Activated CD8-positive, alpha-beta memory T cell treated with anti-CD3 and anti-CD28 coated beads, Interleukin-2, amount 50 U/mL, for 48 hours (primary cell): Measurements from ENCODE around the gene TBC1D16.

ENCODE experiments used
- DNase-seq: peaks from one replicate; pipeline ENCODE4 v3.0.0-alpha.2; 2020

Gene TBC1D16

DNA sequence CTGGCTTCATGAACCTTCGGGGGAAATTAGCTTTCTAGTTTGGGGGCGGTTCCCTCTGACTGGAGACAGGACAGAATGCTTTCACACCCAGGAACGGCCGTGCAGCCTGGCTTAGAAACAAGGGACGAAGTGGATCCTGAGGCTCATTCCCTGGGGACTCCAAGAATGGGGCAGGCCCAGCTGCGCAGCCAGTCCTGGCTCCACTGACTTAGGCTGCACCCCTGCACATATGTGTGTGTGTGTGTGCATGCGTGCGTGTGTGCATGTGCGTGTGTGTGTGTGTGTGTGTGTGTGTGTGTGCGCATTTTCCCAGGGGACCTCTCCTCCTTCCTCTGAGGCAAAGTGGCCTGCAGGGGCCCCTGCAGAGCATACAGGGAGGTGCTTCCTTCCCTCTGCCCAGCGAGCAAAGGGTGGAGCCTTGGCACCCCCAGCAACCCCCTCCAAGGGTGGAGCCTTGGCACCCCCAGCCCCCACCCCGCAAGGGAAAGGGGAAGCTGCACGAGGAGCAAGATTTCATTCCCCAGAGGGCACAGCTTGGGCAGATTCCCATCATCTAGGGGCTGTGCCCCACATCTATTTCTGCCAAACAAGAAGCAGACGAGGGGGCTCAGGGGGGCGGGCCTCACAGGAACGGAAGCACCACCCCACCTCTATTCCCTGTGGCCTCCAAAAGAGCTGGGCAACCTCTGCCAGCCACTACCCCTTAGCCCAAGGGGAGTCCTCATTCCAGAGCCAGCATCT lies 98.9 kb downstream of the TBC1D16 start:
- no peak for DNase-seq

DNA sequence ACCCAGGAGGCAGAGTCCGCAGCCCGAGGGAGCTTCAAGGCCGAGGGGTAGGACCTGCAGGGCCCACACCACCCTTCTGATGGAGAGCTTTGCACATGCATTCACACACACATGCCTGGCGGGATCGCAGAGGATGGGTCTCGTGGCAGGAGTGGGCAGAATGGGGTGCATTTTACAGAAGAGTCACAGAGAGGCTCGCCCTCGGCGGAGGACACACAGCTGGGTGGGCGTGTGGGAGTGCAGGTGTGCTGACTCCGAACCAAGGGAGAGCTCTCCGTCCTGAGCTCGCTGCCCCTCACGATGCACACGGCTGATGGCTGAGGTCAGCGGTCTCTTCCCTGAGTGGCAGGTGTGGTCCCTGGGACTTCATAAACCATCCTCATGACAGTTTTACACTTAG lies 99.6 kb downstream of the TBC1D16 start:
- DNase-seq = no peak

DNA sequence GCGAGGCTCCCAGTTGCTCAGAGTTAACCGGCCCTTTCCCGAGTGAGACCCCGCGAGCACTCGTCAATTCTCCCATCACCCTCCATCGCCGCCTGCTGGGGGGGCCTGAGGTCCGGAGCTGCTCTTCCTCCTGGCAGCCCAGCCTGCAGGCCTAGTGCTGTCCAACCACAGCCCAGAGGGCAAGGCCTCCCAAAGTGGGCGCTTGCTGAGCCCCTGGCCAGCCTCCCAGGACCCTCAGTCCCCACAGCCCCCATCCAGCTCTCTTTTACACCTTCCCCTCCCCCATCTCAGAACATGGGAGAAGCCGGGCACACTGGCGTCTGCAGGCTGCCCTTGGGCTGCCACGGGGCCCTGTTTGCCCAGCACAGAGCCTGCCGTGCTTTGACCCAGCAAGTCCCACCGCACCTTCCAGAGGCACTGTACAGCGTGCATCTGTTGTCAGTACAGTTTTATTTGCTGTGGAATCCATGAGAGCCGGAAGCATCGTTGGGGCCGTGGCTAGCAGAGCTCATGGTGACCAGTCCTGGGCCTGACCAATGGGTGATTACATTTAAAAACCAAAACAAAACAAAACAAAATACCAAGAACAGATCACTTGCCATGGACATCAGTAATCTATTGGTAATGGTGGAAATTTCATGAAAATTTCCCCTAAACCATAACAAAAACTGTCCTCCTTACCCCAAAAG lies 100.3 kb downstream of the TBC1D16 start:
- DNase-seq = no peak

DNA sequence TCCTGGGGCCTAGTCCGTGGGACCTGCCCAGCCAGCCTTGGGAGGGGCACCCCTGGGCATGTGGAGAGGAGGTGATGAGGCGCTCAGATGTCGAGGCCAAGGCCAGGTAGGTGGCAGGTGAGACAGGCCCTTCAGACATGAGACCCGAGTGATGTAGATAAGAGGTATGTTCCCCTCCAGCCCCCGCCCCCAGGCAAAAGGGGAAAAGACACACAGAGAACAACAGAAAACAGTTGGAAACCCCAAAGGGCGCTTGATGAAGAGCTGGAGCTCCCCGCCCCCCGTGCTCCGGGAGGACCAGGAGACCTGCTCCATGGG lies 101.1 kb downstream of the TBC1D16 start:
- no peak for DNase-seq

DNA sequence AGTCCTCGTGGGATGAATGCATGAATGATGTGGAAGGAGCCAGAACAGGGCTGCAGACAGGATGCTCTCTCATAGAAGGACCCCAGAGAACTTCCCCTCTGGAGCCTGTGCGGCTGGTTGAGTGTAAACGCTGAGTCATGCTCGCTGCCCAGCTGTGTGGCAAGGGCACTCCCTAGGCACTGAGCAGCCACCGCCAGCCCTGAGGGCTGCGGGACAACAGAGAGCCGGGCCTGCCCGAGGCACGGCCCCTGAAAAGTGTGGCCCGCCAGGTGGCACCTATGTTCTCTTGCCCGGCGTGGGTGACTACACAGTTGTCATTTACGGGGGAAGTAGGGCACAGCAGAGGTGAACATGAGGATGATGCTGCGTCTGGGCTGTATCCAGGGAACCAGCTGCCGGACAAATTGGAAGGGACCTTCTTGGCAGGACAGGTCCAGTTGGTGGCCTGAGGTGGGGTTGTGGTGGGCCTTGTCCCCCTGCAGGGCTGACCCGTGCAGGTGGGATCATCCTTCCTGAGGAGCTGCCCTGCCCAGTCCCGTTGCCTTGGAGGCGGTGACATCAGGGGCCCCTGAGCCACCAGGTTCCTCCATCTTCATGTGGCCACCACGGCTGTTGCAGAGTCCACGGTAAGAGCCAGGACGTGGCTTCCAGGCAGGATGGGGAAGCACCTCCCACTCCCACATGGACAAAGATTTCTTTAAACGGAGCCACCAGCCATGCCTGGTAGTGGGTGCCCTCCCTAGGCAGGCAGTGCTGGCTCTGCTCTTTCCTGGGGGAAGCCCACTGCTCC lies 101.6 kb downstream of the TBC1D16 start:
- DNase-seq = no peak

DNA sequence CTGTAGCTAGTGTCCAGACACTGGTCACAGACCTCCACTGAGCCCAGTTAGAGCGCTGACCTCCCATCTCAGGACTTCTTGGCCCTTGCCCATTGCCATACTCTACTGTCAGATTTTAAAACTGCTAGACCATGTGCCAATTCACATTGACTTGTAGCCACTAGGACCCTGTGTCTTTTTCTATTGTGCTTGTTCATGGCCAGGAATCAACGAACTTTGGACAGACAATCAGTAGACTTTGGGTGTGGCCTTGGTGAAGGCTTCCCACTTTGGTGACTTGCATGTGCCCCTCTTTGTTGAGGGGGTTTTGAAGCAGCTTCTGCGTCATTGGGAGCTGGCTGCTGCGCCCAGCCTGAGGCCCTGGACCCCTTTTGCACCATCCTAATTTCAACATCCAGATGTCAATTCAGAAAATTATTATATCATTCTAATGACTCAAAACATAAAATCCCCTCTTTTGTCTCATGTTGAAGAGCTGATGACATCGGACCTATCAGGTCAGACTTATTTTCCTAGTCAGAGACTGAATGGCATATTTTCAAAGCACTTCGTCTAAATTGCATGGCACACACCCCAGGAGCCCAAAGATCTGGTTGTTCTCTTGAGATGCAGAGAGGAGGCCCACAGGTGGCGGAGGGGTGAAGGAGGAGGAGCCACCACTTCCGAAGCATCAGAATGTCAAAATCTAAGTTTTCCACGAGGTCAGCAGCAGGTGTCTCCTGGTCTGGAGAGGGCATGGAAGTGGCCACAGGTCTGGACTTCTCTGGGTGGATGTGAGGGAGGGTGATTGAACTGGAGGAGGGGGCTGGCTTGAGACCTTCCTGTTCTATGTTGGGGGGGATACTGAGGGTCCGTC lies 103.0 kb downstream of the TBC1D16 start:
- DNase-seq = no peak

DNA sequence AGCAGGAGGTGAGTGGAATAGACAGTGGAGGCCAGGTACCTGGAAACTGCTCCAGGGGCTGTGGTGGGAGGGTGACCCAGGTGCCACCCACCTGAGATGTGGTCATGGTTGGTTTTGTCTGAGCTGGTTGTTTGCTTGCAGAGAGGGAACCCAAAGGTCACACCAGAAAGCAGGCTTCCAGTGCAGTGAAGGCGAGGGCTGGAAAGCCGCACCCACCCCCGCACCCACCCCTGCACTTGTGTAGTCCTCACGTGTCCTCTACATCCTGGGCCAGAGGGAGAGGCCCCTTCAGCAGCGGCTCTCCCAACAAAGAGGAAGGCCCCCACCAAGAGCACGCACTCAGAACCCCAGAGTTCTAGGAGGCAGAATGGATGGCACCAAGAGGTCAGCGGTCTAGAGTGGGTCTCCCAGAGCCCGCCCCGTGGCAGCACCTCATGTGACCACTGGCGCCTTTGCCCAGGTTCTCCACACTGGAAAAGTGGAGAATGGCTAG lies 103.8 kb downstream of the TBC1D16 start:
- no peak for DNase-seq

DNA sequence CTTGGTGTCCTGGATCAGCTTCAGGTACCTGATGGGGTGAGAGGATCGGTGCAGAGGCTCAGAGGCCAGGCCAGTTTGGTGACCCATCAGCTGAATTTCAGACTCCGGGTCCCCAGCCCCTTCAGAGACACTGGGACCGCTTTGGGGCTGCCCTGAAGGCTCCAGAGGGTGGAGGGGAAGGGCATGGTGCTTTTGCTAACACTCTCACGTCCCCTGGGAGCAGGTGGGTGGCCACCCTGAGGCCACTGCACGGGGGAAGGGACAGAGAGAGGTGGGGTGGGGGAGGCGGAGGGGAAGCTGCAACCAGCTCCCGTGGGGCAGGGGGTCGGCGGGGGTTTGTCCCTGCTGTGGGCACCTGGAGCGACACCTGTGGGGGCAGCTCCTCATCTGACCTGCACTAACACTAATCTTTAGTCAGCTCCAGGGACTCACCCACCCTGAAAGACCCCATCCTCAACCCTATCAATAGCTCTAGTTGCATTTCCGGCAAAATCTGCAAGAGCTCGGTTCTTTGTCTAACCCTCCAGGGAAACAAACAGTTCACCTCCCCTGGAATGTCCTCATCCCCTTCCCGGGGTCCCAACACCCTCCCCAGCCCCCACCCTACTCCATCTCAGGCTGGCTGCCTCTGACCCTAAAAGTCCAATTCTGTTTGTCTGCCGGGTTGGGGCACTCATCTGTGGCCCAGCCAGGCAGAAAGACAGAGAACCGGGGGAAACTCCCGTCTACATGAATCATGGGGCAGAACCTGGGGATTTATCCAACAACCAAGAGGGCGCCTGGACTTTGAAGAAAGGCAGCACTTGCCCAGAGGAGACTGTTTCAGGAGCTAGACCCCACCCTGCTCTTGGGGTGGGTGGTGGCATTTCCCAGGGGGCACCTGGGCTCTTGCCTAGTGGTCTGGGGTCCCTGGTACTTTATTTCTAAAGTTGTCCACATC lies 104.5 kb downstream of the TBC1D16 start:
- no peak for DNase-seq

DNA sequence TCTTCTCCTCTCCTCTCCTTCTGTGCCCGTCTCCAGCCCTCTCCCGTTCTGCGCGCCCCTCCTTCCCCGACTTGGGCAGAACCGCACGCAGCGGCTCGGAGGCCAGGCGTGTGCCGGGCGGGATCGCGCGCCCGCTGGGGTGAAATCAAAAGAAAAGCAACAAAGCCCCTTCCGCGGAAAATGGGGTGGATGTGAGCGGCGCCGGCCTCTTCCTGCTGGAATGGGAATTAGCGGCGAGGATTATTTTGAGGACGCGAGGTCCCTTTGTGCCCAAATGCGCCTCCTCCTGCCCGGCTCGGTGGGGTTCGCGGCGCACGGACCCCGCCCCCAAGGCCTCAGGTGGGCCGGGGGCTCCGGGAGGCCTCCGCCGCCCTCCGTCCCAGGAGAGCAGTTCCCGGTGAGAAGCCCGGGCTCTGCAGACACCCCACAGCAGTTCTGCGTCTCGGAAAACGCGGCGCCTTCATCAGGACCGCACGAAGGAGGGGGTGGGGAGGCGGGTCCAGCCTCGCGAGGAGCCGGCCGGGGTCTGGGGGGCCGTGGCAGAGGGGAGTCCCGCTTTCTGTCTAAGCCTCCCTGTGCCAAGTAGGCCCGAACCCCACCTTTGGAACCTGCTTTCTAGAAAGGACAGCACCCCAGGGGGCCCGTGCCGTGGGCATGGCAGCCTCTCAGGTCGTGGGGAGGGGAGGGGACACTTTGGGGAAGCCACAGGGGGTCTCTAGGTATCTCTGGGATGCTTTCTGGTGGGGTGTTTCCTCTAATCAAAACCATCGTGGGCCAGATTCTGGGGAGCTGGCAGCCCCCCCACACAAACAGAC lies 105.4 kb downstream of the TBC1D16 start:
- no peak for DNase-seq

DNA sequence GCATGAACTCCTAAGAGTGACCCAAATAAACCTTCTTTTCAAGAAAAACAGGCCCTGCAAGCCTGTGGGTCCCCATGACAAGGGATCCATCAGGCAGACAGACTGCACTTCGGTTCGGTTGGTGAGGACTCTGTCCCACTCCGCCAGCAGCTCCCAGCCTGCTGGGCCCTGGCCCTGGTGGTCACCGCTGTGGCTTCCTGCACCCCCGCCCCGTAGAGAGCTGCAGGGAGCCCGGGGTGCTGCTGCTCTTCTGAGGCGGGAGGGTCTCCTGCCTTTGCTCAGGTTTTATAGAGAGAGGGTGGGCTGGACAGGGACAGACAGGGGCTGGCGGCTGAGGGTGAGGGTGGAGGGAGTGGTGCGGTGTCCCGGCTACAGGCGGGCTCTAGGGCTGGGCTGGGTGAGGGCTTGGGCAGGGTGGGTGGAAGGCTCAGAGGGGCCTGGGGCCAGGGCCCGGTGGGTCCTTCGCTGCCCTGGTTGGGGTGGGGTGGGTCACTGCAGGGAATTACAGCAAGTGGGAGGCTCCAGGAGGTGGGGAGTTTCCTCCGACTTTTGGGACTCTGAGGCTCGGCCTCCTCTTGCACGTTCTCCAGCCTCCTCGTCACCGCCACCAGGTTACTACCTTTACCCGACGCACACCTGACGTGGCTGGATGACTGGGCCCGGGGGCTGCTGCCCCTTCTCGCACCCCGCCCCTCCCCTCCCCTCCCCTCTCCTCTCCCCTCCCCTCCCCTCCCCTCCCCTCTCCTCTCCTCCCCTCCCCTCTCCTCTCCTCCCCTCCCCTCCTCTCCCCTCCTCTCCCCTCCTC lies 106.2 kb downstream of the TBC1D16 start:
- no peak for DNase-seq

DNA sequence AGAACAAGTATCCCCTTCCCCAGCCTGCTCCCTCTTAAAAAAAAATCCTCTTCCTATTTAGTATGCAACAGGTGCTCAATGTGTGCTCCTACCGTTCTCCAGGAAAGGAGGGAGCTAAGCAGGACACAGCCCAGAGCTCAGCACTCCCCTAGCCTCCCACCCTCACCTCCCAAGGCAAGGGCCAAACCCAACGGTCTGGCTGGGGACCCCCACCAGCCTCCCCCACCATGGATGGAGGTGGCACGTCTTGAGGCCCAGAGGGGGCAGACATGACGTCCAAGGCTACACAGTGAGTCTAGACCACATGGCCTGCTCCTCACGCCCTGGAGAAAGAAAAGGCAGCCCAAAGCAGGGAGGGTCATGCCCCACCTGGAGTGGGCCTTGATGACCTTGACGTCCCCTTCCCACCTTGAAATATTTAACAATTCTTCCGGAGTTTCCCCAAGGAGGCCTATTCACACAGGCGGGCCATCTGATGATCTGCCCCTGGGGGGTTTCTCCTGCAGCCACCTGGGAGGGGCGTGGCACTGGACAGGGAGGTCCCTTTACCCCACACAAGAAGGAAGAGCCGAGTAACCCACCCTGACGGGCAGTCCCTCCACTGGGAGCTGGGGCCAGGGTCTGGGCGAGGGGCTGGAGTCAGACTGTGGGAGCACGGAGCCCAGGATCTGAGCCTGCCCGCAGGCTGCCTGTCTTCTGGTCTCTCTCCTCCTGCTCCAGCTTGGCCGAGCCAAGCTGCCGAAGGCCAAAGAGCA lies 107.0 kb downstream of the TBC1D16 start:
- DNase-seq = no peak

DNA sequence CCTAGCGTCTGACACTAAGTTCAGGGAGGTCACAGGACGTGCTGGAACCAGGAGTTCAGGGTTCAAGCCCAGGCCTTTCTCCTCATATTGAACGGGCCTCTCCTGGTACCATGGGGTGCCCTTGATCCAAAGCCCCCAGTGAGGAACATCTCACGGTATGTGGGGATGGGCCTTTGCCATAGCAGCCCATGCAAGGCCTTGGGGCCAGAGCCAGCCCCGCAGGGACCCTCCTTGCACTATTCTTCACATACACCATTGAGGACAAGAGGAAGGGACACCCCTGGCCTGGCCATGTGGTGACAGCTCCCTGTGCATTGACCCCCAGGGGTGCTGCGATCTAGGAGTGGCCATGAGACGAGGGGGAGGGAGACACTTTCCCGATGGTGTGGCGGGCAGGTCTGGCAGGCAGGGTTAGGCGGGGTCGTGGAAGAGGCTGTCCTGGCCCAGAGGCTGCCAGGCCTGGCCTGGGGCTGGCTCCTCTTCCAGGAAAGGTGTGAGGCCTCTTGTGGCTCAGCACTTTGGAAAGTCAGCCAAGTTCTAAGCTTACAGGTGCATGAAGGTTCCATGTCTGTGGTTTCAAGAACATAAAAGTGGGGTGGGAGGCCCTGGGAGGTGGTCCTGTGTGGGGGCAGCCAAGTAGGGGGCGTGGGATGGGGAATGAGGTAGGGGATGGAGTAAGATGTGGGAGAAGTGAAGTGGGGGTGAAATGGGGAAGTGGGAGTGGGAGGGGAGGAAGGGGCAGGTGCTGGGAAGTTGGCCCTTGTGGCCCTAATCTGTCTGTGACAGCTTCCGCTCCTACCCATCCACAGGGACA lies 107.8 kb downstream of the TBC1D16 start:
- DNase-seq = no peak

DNA sequence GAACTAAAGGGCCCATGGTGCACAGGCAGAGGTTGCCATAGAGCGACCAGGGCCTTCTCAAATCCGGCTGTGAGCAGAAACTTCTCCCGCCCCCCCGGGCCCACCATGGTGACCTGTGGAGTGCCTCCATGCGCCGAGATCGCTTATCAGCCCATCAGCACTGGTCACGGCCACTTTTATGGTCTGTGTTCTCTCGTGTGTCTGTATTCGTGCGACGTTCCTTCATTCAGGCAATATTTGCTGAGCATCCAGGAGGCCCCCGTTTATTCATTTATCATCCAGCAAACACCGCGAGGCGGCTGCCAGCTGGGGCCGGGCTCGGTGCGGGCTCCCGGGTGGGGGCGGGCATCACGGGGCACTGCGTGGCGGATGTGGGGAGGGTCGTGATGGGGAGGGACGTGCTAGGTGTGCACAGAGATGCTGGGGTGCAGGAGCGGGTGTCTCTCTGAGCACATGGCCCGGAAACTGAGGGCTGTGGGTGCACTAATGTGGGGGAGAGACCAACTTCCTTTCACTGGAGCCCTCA lies 108.5 kb downstream of the TBC1D16 start:
- no peak for DNase-seq

DNA sequence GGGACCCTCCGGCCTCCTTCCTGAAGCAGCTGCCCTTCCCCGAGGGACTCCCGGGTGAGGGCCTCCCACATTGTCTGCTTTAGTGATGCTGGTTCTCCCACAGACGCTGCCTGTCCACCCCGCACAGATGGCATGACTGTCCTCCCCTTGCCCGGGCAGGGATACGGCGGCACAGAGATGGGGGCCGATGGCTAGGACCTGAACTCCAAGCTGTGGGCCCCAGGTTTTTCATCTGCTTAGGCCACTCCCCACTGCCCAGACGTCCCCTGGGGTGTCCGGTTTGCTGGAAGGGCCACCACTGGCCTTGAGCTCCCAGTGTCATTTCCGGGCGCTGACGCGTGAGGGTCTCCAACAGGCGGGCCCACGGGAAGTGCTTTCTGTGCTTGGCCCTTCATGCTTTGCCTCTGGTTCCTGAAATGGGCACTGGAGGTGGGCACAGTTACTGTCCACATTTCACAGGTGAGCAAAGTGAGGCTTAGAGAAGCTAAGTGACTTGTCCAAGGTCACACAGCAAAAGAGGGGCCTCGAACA lies 109.0 kb downstream of the TBC1D16 start:
- no peak for DNase-seq

DNA sequence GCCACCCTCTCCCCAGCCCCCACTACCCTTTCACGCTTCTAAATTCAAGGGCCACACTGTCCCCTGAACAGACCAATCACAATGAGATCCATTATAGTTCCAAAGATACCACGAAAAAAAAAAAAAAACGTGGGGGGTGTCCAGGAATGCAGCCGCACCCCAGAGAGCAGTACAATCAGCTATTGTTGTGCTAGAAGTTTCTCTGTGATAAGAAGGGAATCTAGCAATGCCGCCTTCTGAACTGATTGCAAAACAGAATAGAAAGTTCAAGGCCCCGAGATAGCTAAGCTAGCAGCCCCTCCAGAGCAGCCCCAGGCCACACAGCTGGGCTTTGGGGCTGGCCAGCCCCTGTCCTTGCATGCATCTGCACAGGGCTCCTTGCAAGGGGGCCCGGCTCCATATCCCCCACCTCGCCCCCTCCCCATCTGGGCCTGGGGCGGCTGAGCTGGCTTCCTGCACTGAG lies 109.5 kb downstream of the TBC1D16 start:
- no peak for DNase-seq

DNA sequence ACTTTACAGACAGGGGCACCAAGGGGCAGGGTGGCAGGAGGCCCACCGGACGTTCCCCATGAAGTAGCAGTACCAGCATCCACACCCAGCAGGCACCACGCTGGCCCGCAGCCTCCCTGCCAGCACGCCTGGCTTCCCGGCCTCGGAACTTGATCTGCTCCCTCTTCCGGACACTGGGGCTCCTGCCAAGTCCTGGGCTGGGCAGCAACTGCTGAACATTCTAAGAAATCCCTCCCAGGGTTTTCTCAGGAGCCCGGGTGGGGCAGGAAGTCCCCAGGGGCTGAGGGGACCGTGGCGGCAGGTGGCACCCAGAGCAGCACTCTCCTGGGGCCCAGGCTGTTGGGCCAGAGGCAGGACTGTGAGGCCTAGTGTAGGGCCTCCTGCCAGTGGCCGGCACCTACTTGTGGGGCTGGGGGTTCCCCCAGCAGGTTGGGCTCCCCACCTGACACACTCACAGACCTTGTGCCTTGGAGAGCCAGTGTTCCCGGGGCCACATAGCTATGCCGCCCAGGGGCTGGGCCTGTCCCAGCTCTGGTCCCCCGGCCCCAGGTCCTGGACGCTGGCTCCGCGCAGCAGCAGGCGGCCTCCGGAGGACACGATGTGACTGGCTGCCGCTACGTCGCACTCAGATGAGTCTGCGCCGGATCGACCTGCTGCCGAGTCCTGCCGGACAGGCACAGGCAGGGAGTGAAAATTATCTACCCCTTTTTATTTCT lies 110.3 kb downstream of the TBC1D16 start:
- no peak for DNase-seq

DNA sequence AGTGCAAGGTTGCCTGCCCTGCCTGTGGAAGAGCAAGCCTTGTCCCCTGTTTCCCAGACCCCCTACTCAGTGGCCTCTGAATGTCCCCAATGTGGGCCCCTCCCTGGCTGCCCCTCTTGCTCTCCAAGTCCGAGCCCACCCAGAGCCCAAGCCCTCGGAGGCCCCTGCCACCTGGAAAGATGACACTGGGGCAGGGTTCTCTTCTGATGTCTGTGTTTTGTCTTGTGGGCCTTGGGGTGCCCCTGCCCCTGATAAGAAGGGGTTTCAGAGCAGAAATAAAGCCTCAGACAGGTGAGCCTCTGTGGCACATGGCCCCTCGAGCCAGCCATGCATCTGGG lies 111.1 kb downstream of the TBC1D16 start:
- DNase-seq = no peak
